IPS-18c (cell line): ENCODE data around the gene LCP2.
"Not testable (repeated sequence)": the region's sequence is repeated elsewhere in the genome, so short reads cannot be mapped to it uniquely, and the experiment has no call there.

Source experiments
- H3K4me3 ChIP-seq: 2 replicates; pipeline ENCODE4 v1.7.0; 2013; ENCODE audit warnings: low read depth, mild to moderate bottlenecking, low read length, moderate library complexity; ENCODE audit not compliant: insufficient read depth
- H3K9me3 ChIP-seq: one replicate; pipeline ENCODE4 v1.6.1; 2013; ENCODE audit warnings: mild to moderate bottlenecking, low read length, moderate library complexity; ENCODE audit not compliant: control insufficient read depth, insufficient read depth

Gene LCP2

DNA sequence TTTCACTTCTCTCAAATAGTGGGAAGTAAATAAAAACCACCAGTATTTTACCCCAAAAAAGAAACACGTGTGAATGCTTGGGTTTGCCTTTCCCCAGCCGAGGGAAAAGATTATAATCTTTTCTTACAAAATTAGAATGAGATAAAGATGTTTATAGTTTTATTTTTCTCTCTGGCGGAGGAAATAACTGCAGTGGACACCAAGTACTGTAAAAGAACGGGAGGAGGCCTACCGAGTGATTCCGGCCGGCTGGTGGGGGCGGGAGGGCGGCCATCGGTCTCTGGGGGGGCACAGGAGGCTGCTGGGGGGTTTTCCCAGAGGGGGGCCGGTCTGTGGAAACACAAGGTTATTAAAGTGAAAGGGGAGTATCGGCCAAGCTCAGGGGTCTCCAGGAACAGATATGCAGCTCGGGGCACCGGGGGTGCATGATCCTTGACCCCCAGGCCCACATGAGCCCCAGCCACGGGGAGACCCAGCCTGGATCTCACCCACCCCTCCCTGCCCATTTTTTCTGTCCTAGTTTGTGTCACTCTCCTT, 29.4 kb downstream of the LCP2 start:
- H3K4me3 ChIP-seq = no peak overlapping the region
- peaks cover 3% of the 10 kb centered on the region for H3K9me3 ChIP-seq

DNA sequence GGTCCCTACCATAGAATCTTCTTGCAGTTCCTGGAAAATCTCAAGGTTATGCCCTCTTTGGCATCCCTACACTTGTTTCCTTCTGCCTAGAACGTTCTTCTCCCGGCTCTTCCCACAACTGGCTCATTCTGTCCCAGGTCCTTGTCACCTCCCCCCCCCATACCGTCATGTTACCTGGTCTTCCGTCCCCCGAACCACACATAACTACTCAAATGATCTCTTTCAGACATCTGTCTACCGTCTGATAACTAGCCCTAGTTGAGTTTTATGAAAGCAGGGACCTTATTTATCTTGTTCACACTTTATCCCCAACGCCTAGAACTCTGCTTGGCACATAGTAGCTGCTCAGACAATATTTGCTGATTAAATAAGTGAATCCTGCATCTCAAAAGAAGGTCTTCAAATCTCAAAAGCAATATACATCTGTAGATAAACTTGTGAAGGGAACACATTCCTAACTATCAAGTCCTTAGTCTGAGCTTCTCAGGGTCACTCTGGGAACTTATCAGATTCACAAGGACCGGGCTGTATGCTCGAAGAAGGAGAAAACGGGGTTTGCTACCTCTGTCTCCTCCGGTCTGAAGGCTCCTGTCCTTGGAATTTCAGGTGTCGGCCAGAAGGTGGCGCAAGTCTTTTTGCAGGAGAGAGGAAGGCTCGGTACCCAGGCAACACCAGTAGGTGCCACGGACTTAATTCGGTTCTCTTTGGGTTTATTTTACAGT, 30.0 kb downstream of the LCP2 start:
- H3K4me3 ChIP-seq = no peak overlapping the region

DNA sequence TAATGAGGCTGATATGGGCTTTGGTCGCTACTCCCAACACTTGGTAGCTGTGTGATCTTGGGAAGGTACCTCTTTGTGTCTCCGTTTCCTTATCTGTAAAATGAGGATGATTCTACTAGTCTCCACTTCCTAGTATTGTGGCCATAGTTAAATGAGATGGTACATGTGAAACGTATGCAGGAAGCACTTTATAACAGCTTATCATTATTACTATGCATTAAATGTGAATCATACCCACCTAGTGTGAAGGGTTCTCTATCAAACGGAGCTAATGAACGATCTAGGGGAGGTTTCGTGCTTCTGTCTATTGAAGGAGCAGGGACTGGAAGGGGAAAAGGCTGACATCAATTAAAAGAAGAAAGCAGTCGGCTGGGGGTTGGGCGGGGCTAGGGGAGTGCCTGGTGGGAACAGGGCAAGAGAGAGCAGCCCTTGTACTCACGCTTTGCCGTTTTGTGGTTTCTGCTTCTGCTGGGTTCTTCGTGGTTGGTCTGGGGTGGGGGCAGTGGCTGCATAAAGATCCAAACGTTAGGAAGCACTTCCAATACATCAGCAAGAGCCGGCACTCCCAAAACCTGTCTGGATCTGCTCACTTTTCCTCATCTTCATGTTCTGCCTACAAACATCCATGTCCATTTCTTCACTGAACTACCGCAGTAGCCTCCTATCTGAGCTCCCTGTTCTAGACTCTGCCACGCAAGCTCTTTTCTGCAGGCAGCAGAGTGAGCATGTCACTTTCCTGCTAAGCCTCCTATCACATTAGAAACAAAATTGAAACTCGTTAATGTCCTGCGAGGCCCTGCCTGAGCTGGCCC, 30.8 kb downstream of the LCP2 start:
- Histone ChIP-seq H3K4me3 (no peak overlapping the region), H3K9me3 (no peaks in the 10 kb centered on the region)

More for the DNA sequence above, 30.0 kb downstream of the LCP2 start:
- H3K9me3 ChIP-seq = peaks cover 3% of the 10 kb centered on the region

DNA sequence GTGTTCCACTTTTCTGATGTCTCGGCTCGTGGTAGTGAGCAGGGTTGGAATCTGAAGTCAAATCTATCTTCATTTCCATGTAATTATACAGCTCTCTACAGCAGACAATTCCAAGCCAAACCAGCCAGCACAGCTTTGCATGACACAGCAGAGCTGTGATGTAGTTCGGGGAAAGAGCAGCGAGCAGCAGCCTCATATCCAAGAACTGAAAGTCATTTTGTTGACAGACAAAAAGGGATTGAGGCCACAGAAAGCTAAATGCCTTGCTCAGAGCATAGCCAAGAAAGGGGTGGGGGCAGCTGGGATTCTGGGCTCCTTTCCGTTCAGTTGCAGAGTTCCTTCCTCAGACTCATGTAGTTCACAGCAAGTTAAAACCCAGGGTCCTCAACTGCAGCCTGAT, 32.1 kb downstream of the LCP2 start:
- no peak overlapping the region for H3K4me3 ChIP-seq
- H3K9me3 ChIP-seq = no peaks in the 10 kb centered on the region

DNA sequence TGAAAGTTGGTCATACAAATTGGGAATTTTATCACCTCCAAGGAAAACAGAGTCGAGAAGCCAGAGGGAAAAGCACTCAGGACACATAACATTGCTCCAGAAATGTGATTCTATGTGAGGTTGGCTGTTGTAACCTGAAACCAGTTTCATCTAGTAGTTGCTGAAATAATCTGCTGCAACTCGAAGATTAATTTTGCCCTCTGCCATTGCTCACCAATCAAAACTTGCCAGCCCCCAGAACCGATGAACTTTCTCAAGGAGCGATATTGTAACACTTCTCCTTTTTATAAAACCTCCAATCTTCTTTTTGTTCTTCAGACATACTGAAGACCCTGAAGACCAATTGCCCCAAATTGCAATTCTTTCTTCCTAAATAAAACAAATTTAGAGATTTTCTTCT, 33.7 kb downstream of the LCP2 start:
- H3K4me3 ChIP-seq = no peak overlapping the region
- no peaks in the 10 kb centered on the region for H3K9me3 ChIP-seq

DNA sequence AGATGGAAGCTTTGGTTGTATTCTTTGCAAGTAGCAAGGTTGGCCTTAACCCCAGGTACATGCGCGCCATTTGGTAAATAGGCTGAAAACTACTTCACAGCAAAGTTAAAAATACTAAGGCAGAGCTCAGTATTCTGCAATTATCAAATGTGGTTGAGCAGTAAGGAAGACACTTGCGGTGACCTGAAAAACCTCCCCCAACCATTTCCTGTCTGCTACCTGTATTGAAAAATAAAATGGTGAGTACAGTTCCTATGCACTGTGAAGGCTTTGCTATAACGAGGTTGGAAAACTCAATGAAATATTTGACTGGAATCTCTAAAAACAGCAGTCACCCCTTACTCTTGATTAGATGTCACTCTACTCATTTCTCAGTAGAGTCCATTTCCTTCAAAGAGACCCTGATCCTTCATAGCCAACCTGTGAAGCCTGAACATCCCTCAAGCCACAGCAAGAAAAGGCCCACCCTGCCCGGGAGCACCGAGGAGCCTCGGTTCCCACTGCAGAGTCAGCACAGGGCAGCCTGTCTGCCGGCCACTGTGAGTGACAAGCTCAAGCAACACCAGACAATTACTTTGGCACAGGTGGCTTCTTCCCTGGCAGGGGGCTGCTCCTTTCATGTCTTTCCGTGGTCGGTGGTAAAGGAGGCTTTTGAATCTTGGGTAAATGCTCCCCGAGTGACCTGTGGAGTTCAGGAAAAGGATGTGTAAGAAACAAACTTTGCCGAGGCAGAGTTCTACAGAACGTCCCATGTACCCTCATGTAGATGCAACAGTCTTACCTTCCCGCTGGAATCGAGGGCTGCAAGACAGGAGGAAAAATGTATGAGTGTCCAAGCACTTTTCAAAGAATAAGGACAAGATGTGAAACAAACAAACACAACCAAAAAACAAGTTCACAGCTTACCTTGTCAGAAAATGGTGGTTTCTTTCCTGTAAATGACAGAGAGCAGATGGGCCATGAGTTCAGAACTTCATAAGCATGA, 35.2 kb downstream of the LCP2 start:
- no peaks in the 10 kb centered on the region for H3K9me3 ChIP-seq

DNA sequence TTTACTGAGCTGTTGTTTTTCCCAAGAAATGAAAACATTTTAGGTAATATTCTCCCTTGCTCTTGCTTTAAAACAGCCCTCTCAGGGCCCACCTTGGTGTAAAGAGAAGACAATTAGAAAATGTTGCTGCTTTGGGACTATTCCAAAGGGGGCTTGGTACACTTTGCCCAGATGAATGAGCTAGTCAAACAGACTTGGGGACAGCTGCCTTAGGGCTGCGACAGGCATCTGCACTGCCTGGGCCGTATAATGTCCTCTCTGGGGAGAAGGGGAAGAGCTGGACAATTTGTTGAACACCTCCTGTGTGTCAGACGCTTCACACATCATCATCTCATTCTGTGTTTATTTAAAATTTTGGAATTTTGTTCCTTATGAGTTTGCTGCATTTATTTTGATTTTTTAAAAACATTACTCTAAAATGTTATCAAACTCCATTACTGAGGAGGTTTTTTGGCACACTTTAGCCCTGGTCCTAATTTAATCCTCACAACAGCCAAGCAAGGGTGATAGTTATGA, 36.0 kb downstream of the LCP2 start:
- Histone ChIP-seq H3K9me3 (no peaks in the 10 kb centered on the region), H3K4me3 (no peak overlapping the region)

More for the DNA sequence above, 35.2 kb downstream of the LCP2 start:
- H3K4me3 ChIP-seq = no peak overlapping the region

DNA sequence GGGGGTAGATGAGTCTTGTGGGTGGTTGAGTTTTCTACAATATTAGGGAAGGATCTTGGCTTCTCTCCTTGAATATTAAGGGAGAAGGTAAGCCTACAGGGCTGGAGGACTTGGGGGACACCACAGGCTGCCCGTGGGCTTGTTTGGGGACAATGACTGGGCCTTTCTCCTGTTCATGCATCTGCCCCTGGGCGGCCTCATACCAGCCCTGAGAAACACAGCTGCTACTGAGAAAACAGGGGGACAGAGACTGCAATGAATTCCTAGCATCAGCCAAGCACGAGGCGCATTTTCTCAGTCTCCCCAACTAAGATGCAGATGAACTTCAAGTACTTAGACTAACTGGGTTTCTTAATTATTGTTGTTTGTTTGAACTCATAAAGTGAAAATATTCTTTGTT, 40.2 kb downstream of the LCP2 start:
- Histone ChIP-seq H3K4me3 (no peak overlapping the region), H3K9me3 (no peaks in the 10 kb centered on the region)

DNA sequence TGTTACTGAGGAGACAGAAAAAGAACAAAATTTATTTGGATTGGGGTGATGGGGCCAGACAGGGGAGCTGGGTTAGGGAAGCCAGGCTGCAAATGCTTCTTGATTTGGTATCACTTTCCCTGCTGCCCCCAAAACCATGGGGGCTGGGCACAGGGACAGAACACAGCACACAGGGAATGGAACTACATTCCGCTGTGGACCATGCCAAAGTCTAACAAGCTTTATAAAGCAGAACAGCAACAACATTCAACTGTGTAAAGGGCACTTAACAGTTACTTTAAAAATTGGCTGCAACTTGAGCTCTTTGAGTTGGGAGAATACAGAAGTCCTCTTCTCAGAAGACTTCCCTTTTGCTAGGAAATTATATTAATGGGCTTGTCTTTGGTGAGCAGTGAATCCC, 41.0 kb downstream of the LCP2 start:
- no peak overlapping the region for H3K4me3 ChIP-seq
- H3K9me3 ChIP-seq = no peaks in the 10 kb centered on the region

DNA sequence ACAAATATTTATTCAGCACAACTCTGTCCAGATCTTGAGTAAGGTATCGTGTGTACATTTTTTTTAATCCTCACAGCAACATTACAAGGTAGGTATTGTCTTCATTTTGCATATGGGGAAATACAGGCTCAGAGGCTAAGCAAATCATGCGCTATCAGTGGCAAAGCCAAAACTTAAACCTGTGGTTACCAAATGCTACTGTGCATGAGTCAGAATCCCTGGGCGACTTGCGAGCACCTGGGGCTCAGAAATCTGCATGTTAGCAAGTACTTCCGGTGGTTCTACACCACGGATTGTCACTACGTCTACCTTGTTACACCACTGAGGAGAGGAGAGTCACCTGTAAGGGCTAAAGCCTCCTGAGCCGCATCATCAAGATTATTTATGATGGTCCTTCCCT, 43.5 kb downstream of the LCP2 start:
- H3K9me3 ChIP-seq = no peaks in the 10 kb centered on the region

DNA sequence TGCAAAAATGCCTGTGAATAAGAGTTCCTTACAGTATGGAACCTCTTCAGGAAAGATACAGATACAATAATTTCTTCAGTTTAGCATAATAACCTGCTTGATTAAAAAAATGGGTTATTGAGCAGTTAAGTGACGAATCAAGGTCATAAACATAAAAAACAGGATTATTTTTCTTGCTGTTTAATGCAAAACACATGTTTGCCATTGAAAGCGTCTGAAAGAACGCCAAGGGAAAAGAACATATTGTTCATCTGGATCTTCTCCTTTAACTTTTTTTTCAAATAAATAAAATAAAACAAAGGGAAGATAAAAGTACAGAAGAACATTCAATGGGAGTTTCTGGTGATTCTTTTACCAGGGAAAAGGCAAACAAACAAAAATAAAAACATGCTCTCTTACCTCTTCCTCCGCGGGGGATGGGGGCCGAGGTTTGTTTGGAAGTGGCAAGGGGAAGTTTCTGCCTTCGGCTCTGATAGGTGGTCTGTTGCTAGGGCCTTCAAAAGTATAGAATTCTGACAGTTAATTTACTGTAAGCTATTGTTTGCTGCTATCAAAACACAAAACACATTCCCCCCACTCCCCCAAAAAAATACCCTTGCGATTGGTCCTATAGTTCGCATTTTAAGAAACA, 44.7 kb downstream of the LCP2 start:
- Histone ChIP-seq H3K4me3 (no peak overlapping the region), H3K9me3 (no peaks in the 10 kb centered on the region)

More for the DNA sequence above, 43.5 kb downstream of the LCP2 start:
- no peak overlapping the region for H3K4me3 ChIP-seq

DNA sequence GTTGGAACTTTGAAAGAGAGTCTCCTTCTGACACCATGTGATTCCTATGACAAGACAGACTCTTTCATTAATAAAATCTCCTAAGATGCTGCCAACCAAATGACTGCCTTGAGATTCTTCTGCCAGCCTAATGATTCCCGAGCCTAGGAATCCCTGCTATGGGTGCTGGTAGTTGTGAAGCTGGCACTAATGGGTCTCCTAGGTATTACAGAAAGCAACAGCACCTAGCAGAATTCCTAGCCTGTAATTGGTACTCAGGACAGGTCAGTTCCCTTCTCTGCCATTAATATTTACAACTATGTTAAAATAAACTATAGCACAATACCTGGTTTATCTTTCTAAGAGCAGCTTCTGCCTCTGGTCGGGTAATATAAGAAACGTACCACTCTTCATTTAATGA, 45.5 kb downstream of the LCP2 start:
- no peaks in the 10 kb centered on the region for H3K9me3 ChIP-seq
- no peak overlapping the region for H3K4me3 ChIP-seq

DNA sequence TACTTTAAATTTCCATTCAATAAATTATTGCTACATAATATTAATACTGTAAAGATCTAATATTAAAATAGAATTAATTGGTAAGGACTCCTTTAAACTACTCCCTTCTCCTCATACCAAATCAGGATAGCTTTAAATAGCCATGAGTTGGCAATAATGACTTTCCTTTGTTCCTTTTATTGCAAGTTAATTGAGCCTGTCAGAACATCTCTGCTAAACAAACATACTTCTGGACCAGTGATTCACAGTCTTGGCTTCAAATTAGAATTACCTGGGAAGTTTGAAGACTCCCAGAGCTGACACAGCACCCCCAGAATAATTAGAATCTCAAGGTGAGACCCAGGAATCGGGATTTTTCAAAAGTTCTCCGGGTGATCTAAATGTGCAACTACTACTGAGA, 46.1 kb downstream of the LCP2 start:
- no peaks in the 10 kb centered on the region for H3K9me3 ChIP-seq
- no peak overlapping the region for H3K4me3 ChIP-seq

DNA sequence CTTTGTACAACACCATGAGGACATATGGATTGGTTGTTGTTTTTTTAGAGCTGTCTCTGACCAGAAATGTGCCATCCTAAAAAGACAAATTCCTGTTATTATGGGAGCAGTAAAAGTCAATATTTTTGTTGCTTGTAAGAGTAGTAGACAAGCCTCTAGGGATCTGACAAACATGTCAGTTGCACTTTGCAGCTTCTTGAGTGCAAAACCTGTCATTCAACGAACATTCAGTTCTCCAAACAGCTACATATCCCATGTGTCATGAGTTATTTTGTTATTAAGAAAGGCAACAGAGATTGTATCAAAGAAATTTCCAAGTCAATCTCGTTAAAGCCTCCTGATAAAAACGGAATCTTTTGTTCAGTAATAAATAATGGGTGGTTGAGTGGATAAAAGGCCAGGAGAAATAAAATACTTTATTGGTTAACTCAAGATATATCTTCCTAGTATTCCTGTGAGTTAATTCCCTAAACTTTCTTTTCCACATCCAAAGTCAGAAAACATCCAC, 46.7 kb downstream of the LCP2 start:
- no peak overlapping the region for H3K4me3 ChIP-seq
- H3K9me3 ChIP-seq = no peaks in the 10 kb centered on the region

DNA sequence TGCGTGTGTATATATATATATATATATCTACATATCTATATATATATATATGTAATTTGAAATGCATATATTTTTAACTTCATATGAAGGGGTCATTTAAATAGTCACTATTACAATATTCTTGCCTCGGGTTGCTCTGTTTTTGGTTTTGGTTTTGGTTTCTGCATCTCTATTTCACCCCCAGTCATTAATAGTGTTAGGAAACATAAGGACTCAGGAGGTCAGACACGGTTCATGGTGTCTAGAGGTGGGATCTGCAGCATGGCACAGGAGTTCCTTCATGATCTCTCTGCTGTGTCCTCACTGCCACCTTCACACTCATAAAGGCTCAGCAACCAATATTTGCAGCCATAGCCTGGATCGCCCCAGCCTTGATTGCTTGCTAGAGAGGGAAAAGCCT, 48.2 kb downstream of the LCP2 start:
- H3K4me3 ChIP-seq = no peak overlapping the region
- H3K9me3 ChIP-seq = no peaks in the 10 kb centered on the region

DNA sequence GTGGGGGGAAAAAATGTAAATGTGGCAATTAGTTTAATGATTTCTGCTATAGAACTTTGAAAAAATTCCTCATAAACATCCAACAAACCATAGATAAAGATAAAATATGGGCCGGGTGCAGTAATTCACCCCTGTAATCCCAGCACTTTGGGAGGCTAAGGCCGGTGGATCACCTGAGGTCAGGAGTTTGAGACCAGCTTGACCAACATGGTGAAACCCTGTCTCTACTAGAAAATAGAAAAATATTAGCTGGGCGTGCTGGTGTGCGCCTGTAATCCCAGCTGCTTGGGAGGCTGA, 48.7 kb downstream of the LCP2 start:
- H3K4me3 ChIP-seq, H3K9me3 ChIP-seq: not testable (repeated sequence)
